GM18858 (cell line): ENCODE data around the gene LAYN.

Source experiments
- ATAC-seq: cut with Tn5 transposase; IDR thresholded peaks from one replicate; pipeline ENCODE4 v1.9.1; 2021; ENCODE audit not compliant: unreplicated experiment

LAYN gene, protein sequence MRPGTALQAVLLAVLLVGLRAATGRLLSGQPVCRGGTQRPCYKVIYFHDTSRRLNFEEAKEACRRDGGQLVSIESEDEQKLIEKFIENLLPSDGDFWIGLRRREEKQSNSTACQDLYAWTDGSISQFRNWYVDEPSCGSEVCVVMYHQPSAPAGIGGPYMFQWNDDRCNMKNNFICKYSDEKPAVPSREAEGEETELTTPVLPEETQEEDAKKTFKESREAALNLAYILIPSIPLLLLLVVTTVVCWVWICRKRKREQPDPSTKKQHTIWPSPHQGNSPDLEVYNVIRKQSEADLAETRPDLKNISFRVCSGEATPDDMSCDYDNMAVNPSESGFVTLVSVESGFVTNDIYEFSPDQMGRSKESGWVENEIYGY

DNA sequence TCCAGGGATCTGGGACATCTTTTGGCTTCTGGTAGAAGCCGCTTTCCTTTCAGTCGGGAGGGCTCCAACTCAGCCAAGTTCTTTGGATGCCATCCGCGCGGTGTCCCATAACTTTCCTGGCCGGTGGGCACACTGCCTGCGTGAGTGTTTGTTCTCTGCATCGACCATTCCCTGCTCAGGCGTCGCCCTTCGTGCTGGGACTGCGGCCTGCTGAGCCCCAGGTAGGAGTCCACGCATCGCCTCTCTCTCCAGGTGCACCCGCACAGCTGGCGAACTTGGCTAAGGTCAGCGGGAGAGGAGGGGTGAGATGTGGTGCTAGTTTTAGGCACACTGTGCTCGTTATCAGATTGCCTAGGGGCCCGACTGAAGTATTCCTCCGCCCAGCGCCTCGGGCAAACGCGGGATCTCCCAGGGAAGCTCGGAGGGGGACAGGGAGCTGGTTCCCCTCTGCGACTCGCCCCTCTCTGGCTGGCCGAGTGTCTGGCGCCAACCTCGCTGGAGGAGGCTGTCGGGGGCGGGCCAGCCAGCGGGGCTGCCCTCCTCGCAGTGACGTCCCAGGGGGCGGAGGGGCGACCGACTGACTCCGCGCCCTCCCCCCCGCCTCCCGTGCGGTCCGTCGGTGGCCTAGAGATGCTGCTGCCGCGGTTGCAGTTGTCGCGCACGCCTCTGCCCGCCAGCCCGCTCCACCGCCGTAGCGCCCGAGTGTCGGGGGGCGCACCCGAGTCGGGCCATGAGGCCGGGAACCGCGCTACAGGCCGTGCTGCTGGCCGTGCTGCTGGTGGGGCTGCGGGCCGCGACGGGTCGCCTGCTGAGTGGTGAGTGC lies at the start of gene LAYN:
LAYN (plus strand) TSS at position 607 of the 823 bp plus-strand sequence; CDS start at position 731, 124 bp downstream.
- ATAC-seq = no peak

DNA sequence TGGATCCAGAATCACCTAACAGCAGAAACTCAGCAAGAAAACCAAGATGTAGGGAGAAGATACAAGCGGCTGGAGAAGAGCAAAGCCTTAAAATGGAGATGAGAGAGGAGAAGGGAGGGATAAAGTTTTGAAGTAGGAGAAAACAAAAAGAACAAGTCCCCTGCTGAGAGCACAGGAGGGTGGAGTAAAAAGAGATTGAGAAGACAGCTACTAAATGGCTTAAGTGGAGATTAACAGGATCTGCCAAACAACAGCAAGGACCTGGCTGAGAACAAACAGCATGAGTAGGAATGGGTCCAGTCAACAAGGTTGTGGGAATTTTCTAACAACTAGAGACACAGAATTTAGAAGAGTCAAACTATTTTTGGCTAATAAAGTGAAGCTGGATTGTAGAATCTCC lies 46.5 kb upstream of the LAYN start:
- ATAC-seq = no peak

DNA sequence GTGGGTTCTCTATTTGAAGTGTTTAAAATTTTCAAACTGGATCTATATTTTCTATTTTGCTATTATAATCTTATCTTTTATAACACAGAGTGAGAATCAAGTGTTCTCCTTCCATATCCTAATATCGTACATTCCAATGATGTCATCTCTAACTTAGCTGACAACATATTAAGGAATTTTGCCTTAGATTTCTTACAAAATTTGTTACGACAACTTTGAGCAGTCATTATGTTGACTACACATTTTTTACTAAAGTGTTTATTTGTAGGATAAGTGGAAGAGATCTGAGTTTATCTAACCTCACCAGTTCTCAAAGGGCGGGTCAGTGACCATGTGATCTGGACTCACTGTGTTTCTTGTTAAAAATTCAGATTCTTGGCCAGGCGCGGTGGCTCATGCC lies 41.0 kb upstream of the LAYN start:
- no peak for ATAC-seq

DNA sequence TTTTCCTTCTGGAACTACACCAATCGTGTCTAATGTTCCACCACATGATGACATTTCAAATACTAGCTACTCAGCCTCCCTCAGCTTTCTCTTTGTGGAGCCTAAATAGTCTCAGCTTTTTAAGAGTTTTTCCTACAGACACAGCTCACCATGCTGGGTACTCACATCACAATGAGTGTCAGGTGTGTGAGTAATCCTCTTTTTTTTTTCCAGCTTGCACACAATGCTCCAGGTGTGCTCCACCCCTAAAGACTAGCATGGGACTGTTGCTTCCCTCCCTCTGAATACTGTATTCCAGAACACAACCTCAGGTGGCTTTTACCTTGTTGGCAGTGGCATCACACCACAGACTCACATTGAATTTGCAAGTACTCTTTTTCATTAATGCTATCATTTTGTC lies 40.0 kb upstream of the LAYN start:
- no peak for ATAC-seq

DNA sequence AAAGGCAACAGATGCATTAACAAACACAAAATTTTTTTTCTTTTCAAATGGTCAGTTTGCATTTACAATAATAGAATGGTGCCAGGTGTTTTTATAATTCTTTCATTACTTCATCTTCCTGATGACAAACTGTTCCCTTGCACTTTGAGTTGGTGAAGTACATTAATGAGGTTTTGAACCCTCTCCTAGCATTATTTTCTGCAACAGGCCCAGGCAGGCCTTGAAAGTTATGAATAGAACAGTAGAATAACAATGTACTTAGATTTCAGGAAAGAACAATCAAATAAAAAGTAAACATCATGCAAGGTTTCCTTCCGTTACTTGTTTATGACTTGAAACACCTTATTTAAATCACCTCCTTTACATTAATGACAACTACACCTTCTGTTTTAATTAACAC lies 37.9 kb upstream of the LAYN start:
- no peak for ATAC-seq

DNA sequence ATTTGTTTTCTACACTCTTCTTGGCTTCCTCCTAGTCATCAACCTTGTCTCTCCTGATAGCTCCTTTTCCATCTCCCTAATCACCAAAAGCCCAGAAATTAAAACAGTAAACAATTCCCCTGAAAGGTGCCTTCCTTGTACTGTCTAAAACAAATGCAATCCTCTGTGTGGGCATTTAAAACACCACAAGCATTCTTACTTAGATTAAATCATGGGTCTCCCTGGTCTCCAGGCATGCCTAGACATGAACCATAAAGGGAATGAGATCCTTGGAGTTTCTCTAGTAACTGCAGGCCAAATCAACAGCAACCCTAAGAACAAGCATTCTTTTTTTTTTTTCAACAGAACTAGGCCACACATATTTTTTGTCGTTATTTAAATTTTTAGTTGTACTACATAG lies 30.2 kb upstream of the LAYN start:
- no peak for ATAC-seq

DNA sequence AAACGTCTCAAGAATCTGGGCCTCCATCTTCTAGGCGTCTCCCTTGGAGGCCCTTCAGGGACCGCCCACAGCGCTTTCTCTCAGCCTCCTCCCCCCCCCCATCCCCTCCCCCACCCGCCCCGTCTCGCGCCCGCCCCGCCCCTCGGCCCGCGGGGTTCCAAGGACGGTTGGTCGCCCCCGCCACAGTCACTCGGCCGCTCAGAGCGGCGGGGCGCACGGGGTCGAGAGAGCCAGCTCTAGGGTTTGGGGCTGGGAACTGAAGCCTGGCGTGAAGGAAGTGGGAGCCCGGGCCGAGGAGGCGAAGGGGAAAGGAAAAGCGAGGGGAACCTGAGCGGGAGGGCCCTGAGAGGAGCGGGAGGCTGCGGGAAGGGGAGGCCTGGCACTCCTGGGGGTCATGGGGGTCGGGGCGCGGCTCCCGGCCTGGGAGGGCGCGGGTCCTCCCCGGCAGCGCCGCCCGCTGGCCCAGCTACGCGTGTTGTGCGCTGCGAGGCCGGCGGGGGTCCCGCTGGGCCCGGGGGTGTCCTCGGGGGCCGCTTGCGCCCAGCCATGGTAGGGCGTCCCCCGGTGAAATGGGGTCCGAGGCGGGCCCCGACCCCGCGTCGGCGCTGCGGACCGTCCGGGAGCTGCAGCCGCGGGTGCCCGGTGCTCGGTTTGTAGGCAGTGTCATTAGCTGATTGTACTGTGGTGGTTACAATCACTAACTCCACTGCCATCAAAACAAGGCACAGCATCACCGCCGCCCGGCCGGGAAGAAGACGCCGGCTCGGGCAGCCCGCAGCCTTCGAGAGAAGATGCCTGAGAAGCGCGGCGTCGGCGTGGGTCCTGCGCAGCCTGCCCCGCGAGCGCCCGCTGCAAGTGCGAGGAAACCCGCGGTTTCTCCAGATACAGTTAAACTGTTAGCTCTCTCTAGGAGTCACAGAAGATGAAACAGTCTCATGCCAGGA lies 28.0 kb upstream of the LAYN start, which contains the start of gene BTG4:
BTG4 (minus strand) TSS at position 91 of the 944 bp plus-strand sequence. CDS start 13,610 bp downstream, outside the sequence.
- no peak for ATAC-seq

DNA sequence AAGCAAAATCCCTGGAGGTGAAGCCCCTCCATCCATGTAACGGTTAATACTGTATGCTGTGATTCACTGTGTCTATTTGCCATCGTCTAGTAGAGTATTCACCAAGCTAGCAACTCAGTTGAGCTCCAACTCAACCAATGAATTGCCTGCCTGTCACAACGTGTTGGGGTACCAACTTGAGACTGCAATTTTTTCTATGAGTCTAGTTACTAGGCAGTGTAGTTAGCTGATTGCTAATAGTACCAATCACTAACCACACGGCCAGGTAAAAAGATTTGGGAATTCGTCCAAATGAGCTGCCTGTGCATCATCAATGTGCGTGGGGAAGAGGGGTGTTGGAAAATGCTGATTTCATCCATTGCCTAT lies 27.3 kb upstream of the LAYN start:
- no peak for ATAC-seq

DNA sequence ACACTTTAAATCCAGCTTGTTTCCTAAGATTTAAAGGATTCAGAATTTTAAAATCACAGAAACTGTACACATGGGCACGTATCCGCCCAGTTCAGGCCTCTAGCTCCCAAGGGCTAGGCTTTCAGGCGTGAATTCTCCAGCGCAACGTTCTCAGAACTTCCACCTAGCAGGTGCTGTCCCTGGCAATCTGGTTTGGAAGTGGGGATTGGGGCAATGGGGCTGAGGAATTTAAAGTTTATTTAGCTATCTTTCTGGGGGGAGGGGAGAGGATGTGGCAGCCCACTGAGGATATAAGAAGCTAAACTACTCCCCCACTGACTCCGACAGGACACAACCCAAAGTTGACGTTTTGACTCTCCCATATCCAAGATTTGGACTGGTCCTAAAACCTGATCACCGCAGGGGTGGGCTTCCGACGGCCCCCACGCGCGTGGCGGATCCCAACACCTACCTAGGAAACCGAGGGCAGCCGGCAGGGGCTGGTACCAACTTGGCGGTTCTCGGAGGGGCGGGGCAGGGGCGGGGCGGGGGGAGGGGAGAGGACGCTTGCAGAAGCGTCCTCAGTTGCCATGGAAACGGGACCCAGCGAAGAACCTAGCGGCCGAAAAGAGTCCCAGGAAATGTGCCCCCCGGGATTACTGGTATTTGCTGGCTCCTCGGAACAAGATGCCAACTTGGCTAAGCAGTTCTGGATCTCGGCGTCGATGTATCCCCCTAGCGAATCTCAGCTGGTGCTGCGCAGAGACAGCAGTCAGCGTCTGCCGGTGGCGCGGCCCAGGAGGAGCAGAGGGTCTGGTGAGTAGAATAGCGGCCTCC lies 26.1 kb upstream of the LAYN start, which contains the start of gene HOATZ:
HOATZ (plus strand) TSS at position 563 of the 816 bp plus-strand sequence; CDS start at position 570, 7 bp downstream.
- ATAC-seq = no peak

DNA sequence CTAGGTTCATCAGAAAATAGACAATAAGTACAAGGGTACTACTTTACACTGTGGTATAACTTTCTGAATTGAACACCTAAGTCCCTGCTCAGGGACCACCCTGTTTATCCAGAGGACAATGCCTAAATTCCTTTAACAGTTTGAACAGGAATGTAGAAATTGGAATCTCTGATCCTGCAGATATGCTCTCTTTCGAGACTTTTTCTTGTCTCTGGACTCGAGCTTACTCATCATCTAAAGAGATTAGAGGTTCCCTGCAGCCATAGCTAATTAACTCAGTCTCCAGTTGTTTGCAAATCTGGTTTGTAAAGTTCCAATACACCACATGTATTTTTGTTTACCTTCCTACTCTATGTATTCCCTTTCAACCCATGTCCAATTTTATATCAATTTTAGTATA lies 24.9 kb upstream of the LAYN start:
- no peak for ATAC-seq

DNA sequence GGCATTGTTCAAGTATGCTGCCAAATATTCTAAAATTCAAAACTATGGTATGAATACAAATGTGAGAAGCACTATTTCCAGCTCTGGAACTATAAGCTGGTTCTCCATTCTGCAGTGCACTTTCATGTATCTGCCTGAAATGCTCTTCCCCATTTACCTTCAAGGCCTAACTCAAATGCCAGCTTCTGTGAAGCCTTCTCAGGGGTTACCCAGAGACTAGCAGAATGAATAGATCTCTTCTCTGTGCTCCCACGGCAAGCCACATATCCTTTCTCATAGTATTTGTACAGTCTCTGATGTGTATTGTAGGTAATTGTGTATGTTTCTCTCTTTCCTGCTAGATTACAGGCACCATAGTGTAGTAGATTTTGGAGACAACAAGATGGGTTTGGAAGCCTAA lies 21.9 kb upstream of the LAYN start:
- ATAC-seq = no peak

DNA sequence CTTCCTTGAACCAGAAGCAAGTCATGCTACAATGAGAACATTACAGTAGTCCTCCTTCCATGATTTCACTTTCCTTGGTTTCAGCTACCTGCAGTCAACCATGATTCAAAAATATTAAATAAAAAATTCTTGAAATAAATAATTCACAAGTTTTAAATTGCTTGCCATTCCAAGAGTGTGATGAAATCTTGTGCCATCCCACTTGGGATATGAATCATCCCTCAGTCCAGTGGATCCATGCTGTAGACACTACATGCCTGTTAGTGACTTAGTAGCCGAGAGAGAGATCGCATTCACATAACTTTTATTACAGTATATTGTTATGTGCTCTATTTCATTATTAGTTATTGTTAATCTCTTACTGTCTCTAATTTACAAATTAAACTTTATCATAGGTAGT lies 20.0 kb upstream of the LAYN start:
- no peak for ATAC-seq

DNA sequence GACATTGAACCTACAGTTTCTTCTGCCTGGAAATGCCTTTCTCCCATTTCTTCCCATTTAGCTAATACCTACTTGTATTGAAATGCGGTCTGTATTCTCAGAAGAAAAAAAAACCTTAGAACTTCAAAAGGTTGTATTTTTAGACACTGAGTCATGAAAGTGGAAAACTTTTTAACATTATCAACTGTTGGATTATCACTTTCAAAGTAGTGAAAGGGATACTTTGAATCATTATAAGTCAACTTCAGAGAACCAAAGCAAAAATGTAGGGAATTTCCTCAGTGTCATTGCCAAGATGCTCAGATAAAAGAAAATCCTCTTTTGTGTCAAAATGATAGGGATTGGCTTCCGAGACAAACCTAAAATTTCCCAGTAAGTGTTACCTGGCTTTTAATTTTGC lies 19.4 kb upstream of the LAYN start:
- no peak for ATAC-seq

DNA sequence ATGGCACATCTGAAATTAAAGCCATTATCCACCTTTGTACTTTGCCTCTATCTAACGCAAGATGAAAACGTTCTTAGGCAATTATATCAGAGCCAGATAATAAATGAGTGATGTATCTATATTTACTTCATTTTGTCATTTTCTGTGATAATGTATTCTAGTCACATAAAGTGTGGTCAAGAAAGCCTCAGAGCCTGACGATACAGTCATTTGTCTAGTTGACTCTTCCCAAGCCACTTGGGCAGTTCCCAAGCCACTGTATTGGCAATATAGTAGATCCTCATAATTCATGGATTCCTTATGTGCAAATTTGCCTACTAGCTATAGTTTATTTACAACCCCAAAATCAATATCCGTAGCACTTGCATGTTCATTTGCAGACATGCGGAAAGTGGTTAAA lies 18.1 kb upstream of the LAYN start:
- ATAC-seq = no peak

DNA sequence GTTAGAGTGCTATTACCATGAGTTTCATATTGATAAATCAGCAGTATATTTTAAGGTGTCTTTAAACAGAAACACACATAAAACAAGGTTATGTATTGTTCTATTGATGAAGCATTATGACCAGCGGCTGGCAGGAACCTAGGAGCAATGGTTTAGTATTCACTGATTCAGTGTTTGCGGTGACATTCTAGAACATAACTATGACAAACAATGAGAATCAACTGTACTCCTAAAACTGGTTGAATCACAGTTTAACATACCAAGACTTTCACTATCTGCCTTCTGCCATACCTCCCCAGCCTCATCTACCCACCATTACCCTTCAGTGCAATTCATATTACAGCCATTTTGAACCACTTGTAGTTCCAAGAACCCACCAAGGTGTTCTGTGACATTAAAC lies 17.2 kb upstream of the LAYN start:
- no peak for ATAC-seq

DNA sequence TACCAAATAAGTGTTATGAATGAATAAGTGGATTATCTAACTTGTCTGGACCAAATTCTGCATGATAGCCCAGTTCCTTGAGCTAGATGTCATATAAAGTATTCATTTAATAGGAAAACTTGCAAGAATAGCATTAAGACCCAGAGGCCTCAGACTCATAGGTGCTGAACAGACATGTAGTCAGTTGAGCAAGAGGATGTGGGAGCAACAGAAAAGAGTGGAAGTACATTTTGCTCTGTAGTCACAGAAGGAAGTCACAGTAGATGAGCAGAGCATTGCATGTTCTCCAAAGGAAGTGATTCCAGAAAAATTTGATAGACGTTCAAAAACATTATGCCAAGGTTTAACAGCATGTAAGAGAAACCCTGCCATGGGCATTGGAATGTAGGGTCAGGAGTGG lies 16.5 kb upstream of the LAYN start:
- ATAC-seq = no peak

DNA sequence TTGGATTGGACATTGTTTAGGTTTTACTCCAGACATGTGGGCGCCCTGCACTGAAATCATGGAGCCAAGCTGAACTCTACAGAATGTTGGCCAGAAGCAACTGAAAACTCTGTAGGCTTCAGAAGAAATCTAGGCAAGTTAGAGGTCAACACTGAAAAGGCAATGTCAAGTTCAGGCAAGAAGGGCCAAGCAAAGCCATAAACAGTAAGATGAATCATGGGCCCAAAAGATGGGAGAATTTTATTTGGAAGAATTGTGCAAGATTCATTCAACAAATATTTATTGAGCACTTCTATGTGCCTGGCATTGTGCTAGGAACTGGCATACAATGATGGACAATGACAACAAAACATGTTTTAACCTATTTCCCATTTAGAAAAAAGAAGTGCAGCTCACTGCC lies 15.1 kb upstream of the LAYN start:
- ATAC-seq = no peak

DNA sequence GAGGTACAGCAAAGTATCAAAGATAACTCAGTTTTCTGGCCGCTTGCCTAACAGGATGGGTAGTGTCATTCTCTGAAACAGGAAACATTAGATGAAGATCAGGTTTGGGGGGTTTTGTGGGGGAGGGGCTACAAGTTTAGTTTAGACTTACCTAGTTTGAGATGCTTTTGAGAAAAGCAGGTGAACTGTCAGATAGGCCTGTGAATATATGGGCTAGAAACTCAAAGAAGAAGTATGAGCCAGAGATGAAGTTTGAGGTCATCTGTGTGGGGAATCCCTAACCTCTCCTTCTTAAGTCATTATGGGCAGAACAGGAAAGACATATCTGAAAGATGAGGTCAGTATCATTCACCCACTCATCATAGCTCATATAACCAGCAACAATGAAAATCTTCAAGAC lies 14.0 kb upstream of the LAYN start:
- ATAC-seq = no peak

DNA sequence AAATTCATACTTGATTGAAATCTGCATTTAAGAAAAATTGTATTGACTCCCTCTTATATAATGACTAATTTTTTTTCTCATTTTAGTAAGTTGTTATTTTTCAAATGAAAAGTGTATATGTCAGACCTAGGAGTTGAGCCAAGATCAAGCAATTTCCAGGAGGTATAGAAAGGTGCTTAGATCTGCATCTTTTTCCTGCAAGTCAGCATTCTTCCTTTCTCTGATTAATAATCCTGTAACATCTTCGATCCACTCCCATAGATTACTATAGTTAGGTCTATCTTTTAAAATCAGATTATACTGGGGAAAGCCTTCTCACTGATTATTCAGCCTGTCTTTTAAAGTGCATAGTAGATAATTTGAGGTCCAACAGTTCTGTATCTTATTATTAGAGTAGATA lies 13.2 kb upstream of the LAYN start:
- no peak for ATAC-seq

DNA sequence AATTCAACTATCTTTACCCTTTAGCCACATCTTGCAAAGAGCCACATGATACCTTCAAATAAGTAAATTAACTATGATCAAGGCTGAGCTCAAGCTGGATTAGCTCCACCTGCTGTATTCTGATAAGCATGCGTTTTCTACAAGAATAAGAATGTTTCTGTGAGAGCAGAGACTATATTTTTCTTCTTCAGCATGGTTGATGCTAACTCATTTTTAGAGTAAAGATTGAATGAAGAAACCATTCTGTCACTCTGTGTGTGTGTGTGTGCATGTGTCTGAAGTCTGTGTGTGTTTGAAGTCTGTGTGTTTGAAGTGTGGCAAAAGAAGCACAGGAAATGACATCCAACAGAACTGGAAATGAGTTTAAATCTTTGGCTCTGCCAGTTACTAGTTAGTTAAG lies 12.0 kb upstream of the LAYN start:
- no peak for ATAC-seq
